Stimulated activated CD4-positive, alpha-beta T cell treated with anti-CD3 and anti-CD28 coated beads, Interleukin-15, amount 100 ng/mL, for 48 hours (primary cell): Measurements from ENCODE around the gene BCAP29.

ENCODE experiments used
- DNase-seq, 2 donors: peaks; one replicate each; pipeline ENCODE4 v3.0.0-alpha.2; 2020; ENCODE audit warnings: low read depth in 2 of 2

BCAP29 gene

GRCh38 chr7:107668296-107668695 lies 88.2 kb downstream of the BCAP29 start:
- DNase-seq, result no peak
